ENCODE measurements around the gene EMC9. TPM values are rescaled to one million over a fixed set of nuclear protein-coding genes. Genes with fewer than 3 reads are reported as not detected.

Gene EMC9
- total and polyA plus RNA-seq, 2 of the 8 experiments (the other 6 are each of a cell fraction or from before 2014, with no cell fraction given), result 38.4 to 47.2 TPM

DNA sequence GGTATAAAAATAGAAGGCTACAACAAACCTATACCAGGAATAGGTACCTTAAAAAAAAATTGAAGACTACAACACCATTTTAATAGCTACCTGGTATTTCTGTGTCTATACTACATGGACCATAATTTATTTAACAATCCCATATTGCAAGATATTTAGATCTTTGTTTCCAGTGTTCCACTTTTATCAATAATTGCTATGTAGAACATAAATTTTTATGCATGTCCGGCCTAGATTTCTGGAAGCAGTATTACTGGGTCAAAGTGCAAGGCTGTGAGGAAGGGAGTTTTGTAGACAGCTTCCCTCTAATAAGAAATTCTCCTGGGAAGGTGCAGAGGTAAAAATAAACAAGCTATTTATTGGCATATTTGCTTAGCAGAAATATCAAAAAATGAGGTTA lies 30.9 kb downstream of the EMC9 start:
- H3K79me1 ChIP-seq (ENCODE audit: low read depth, low read length), result 0 out of 2 replicates have a peak, but pooled peaks cover 2% of the 10 kb centered on the region
- no peak overlapping the region for H2AFZ ChIP-seq (ENCODE audit: low read length)
- no peak overlapping the region for H3K23ac ChIP-seq (ENCODE audit: insufficient read length)
- no peaks in the 10 kb centered on the region for H4K20me1 ChIP-seq (replicated peaks in 1 of 2; ENCODE audit: control insufficient read depth in 1 of 2, insufficient read depth in 2 of 2, low read length in 2 of 2)
- no peak overlapping the region for H3K18ac ChIP-seq (ENCODE audit: extremely low read depth, low read length)
- no peak overlapping the region for H3K27ac ChIP-seq (ENCODE audit: low read depth, low read length)
- CTCF ChIA-PET (ENCODE audit: partially characterized antibody), result interaction anchor here (0.7 to 12.2 kb wide), 20 partner anchors 17 to 479 kb away, joined by 3 to 160 read pairs (median 4); partner anchors contain the start of genes CARMIL3, CIDEB, IRF9 and PCK2
- no peaks in the 10 kb centered on the region for H3K36me3 ChIP-seq (ENCODE audit: control insufficient read depth in 2 of 4, insufficient read depth in 4 of 4, low read length in 3 of 4)
- no peak overlapping the region for H3K14ac ChIP-seq (ENCODE audit: insufficient read length)
- no peak overlapping the region for H4K8ac ChIP-seq (ENCODE audit: extremely low read depth, insufficient read depth, low read length)
- H3K9me3 ChIP-seq (ENCODE audit: insufficient read depth in 2 of 2, low read depth in 1 of 2, low read length in 1 of 2), result no peaks in the 10 kb centered on the region
- no peak overlapping the region for H3K4ac ChIP-seq (replicated peaks; ENCODE audit: insufficient read length, low read depth, low read length)
- H4K5ac ChIP-seq (ENCODE audit: insufficient read length, low read depth, low read length), result no peak overlapping the region
- no peak overlapping the region for H3K9ac ChIP-seq (replicated peaks in 1 of 4; ENCODE audit: extremely low read depth in 1 of 4, low read depth in 3 of 4, low read length in 3 of 4)
- no peaks in the 10 kb centered on the region; a peak in 1 of 4 replicates for H3K79me2 ChIP-seq (ENCODE audit: control insufficient read depth in 1 of 2, insufficient read depth in 2 of 2, low read length in 2 of 2)
- H3K27me3 ChIP-seq (replicated peaks in 1 of 4; ENCODE audit: control insufficient read depth in 3 of 4, extremely low read depth in 1 of 4, insufficient read depth in 3 of 4, low read length in 3 of 4), result no peaks in the 10 kb centered on the region
- H3K4me1 ChIP-seq (replicated peaks in 1 of 4; ENCODE audit: control insufficient read depth in 3 of 4, insufficient read depth in 4 of 4, low read length in 3 of 4), result no peaks in the 10 kb centered on the region; a peak in 1 of 7 replicates
- FAIRE-seq, result no peak
- no peak overlapping the region for H2BK120ac ChIP-seq (replicated peaks; ENCODE audit: low read depth, low read length)
- no peak overlapping the region for H2BK15ac ChIP-seq (ENCODE audit: low read length)
- H2BK12ac ChIP-seq (ENCODE audit: low read depth, low read length), result no peak overlapping the region
- H2AK5ac ChIP-seq (ENCODE audit: low read depth, low read length), result no peak overlapping the region
- no peak for DNase-seq (ENCODE audit: low read depth in 1 of 2, low spot score in 2 of 2)
- peaks cover 5% of the 10 kb centered on the region for H3K23me2 ChIP-seq (ENCODE audit: low read depth, low read length)
- no peak overlapping the region for H3K4me3 ChIP-seq (ENCODE audit: extremely low read depth in 1 of 4, insufficient read depth in 2 of 4, low read depth in 3 of 4, low read length in 4 of 4)
- H4K91ac ChIP-seq (replicated peaks; ENCODE audit: insufficient read length, low read length), result no peak overlapping the region
- no peak overlapping the region for H2BK5ac ChIP-seq (ENCODE audit: low read depth, low read length)
- no peak overlapping the region for H3K56ac ChIP-seq (replicated peaks; ENCODE audit: insufficient read length, low read depth, low read length)
- 86% methylated on average over 1 of the region's 1 CpG; no CpG with 5 or more reads in 1 of the 2 experiments for WGBS, 2 experiments (ENCODE audit: extremely low coverage in 1 of 2, insufficient coverage in 1 of 2, insufficient read length in 1 of 2, insufficient replicate concordance in 2 of 2, low coverage in 1 of 2, low lambda C conversion rate in 2 of 2, missing lambda C conversion rate in 1 of 2)
- H3K4me2 ChIP-seq (ENCODE audit: insufficient read depth in 1 of 2, low read depth in 2 of 2, low read length in 2 of 2), result no peak overlapping the region
- POLR2A ChIA-PET (ENCODE audit: partially characterized antibody), result interaction anchor here (0.8 to 23.9 kb wide), 9 partner anchors 8 to 122 kb away, joined by 3 to 626 read pairs (median 4); partner anchors contain the start of genes CPNE6, DHRS4L2, EMC9 and PCK2
- no peak overlapping the region for H2BK20ac ChIP-seq (ENCODE audit: low read length)
- TF ChIP-seq KDM1A (IDR thresholded peaks at IDR 0.05; ENCODE audit: borderline replicate concordance, low read length), result no peak
- no peak for TF ChIP-seq CTBP2 (IDR thresholded peaks at IDR 0.05; ENCODE audit: borderline replicate concordance, insufficient read depth, insufficient read length, low read length)
- TF ChIP-seq YY1 (IDR thresholded peaks at IDR 0.05; ENCODE audit: low read depth, low read length), result no peak
- no peak for TF ChIP-seq BACH1 (IDR thresholded peaks at IDR 0.05; ENCODE audit: low read length)
- TF ChIP-seq EZH2 (IDR thresholded peaks at IDR 0.05; ENCODE audit: low read depth, low read length, severe bottlenecking), result no peak
- TF ChIP-seq MAFK (IDR thresholded peaks at IDR 0.05; ENCODE audit: low read depth, low read length), result no peak
- TF ChIP-seq EP300 (IDR thresholded peaks at IDR 0.05; ENCODE audit: borderline replicate concordance in 1 of 2, low read depth in 2 of 2, low read length in 2 of 2), result no peak
- no peak for TF ChIP-seq KDM5A (IDR thresholded peaks at IDR 0.05; ENCODE audit: low read length)
- no peak for TF ChIP-seq ZNF274 (IDR thresholded peaks at IDR 0.05; ENCODE audit: borderline replicate concordance, extremely low read depth, low read length)
- no peak for TF ChIP-seq POLR2A (IDR thresholded peaks at IDR 0.05; ENCODE audit: control extremely low read depth in 1 of 2, low read depth in 2 of 2, low read length in 2 of 2)
- no peak for TF ChIP-seq CHD1 (IDR thresholded peaks at IDR 0.05; ENCODE audit: low read depth, low read length)
- TF ChIP-seq GTF2F1 (IDR thresholded peaks at IDR 0.05; ENCODE audit: borderline replicate concordance, low read depth, low read length), result no peak
- no peak for TF ChIP-seq CHD2 (IDR thresholded peaks at IDR 0.05; ENCODE audit: low read length)

Data from H1 (cell line).